Fibroblast of skin of right quadriceps (primary cell): ENCODE results near the gene CDR2L.
A peak's percentile ranks its signal among the peaks of the same experiment; 100 is the strongest.
"Not testable (repeated sequence)": the region's sequence is repeated elsewhere in the genome, so short reads cannot be mapped to it uniquely, and the experiment has no call there.

Experiments
- DNase-seq: peaks from one replicate; pipeline ENCODE4 v3.0.0-alpha.2; 2013

CDR2L gene

DNA sequence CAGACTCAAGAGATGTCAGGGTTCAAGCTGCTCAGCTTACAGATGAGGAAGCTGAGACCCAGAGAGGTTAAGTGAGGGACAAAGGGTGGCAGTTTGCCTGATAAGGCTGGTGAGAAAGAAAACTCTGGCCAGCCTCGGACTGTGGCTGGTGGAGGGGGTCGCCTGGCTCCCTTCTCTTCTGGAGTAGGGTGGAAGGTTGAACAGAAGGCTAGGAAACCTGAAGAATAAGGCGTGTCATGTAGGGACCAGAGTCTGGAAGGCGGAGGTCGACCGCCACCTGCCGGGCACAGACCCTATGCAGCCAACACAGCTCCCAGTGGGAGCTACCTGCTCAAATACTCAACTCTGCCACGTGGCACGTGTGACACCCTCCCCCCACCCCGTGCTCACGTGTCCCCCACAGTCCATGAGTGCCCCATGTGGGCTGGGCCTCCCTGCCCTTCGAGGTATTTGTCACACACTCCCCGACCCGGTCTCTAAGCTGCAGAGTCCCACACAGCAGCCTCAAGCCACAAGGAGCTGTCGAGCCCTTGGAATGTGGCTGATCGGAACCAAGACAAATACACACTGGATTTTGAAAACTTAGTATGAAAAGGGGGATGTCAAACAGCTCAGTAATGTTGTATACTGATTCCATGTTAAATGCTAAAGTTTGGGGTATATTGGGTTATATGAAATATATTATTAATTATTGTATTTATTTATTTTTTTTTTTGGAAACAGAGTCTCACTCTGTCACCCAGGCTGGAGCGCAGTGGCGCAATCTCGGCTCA lies 26.7 kb upstream of the CDR2L start:
- DNase-seq: peak; percentile 44

DNA sequence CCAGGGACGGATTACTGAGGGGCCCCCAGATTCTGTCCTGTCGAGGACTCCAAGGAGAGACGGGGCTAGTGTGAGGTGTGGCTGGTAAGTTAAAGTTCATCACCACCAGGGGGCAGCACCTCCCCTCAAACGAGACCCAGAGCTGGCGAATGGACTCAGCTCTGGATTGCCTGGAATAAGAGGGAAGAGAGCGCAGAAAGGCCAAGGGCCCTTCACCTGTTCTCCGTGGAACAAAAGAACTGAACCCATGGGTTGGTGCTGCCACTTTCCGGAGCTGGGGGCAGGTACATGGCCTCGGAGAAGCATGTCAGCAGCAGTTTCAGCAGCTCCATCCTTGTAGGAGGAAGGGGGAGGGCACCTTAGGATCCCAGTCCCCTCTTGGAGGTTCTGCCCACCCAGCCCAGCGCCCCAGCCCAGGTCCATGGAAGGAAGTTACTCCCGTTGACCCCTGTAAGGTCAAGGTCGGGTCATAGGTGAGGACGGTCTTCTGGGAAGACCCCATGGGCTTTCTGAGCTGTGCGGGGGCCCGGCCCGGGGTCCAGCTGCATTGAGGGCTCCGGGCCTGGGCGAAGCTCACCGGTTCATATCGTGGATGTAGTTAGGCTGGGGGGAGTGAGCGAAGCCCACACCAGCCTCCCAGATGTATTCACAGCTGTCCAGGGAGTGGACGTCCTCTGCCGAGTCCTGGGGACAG lies 25.6 kb upstream of the CDR2L start:
- peak; percentile 78 for DNase-seq

DNA sequence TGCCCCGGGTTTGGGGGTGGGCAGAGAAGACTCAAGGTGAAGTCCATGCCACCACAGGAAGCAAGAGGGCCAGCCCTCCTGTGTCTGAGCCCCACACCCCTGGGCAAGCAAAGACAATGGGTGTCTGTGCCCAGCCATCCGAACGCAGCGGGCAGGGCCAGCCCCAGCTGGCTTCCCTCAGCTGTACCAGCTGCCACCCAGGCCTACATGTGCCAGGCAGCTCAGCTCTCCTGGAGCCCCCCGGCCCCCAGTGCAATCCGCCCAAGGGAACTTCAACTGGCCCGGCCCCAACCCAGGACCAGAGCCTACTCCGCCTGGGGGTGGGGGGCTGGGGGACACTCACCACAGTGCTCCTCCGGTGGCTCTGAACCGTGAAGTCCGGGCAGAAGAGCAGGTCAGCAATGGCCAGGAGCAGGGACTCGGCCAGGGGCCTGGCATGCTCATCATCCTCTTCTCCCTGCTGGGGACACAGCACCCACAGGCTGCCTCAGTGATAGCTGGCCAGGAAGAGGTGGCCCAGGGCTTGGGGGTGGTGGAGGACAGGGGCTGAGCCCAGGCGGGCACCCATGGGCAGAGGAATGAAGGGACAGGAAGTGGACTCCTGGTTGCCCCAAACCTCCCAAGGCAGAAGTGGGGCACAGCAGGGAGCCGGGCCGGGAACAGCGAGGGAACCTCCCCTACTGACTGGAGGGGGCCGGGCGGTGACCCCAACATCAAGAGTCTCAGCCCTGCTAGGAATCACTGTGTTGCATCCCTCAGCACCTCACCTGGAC lies 24.6 kb upstream of the CDR2L start:
- DNase-seq: no peak

DNA sequence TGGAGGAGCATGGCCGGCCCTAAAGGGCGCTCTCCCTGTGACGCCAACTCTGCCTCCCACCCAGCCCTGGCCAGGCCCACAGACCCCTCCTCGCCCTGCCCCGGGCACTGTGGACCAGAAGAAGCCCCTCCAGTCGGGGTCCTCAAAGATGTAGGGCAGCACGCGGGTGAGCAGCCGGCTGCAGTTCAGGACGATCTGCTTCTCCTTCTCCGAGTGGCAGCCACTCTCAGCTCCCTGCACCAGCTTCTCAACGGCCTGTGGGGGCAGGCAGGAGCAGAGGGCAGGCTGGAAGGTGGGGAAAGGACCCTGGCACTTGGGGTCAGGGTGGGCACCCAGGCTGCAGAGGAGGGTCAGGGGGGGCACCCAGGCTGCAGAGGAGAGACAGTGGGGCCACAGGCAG lies 23.8 kb upstream of the CDR2L start:
- DNase-seq: no peak

DNA sequence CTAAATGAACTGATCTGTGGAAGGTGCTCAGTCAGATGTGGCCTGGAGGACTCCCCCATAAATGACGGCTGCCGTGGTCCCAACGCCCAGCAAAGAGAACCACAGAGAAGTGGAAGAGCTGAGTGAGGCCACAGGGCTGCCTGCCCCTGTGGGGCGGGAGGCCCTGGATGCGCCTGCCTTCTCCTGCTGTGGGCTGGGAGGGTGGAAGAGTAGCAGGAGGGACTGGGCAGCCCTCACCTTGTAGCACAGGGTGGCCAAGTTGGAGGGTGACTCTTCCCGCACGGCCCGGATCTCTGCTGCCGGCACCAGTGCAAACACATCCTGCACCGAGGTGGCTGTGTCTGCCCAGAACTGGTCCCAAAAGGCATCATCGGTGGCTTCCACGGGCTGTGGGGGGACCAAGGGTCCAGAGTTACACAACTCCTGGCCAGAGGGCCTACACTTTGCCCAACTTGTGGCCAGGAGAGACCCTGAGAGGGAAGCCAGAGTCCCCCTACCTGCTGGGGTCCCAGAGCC lies 23.1 kb upstream of the CDR2L start:
- DNase-seq: no peak

DNA sequence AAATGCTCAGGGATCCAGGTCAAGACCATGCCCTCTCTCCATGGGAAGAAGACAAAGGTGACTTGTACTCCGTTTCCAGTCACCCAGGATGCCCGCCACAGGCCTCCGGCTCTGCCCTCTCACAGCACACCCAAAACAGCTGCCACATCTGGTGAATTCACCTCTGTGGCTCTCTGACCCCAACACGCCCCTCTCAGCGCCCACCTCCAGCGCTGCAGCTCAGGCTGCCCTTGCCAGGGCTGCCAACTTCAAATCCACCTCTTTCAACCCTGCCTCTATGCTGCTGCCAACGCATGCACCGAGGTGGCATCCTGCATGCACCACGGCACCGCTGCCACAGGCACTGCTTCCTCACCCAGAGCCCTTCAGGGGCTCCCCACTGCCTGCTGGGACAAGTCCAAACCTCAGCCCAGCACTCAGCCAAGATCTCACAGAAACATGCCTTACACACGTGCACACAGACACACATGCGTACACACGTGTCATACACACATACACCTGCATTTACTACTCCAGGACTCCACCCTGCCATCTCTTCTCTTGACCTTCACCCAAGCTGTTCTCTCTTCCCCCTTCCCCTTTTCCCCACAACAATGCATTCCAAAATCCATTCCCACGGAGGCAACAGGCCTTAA lies 22.3 kb upstream of the CDR2L start:
- DNase-seq: no peak

DNA sequence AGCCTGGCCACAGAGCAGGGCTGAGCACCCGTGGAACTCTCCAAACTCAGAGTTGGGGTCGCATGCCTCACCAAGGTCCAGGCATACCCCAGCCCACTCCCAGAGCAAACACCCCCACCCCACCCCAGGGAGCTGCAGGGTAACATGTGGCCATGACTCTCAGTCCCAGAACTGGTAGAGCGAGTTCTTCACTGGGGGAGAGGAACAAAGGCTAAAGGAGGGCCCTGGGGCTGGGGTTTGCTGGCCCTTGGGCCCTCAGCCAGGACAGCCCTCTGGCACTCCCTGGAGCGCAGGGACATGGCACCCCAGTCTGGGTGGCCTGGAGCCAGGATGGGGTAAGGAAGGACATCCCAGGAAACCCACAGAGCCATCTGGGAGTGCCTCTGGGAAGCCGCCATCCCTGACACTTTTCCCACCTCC lies 19.1 kb upstream of the CDR2L start:
- DNase-seq: no peak

DNA sequence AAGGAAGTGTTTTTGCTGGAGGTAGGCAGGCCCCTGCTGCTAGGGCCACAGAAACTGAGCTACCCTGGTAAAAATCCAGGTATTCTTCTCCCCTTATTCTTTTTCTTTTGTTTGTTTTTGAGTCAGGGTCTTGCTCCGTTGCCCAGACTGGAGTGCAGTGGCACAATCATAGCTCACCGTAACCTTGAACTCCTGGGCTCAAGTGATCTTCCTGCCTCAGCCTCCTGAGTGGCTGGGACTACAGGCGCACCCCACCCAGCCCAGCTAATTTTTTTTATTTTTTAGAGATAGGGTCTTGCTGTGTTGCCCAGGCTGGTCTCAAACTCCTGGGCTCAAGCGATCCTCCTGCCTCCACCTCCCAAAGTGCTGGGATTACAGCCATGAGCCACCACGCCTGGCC lies 17.9 kb upstream of the CDR2L start:
- DNase-seq: not testable (repeated sequence)

DNA sequence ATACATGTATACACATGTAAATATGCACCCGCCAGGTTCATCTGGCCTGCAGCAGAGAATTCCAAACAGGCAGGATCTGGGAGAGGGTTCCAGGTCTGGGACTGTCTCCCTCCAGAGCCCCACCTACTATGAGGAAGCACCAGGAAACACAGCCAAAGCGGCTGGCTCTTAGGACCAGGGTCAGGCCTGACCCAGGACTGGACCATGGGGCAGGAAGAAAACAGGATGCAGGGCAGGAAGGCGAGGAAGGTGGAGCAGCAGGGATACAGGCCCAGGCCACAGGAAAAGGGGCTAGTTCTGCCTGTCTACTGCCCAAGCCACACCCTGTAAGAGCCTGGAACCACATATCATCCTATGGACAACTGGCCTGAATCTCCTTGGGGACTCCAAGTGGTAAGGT lies 17.0 kb upstream of the CDR2L start:
- DNase-seq: no peak

DNA sequence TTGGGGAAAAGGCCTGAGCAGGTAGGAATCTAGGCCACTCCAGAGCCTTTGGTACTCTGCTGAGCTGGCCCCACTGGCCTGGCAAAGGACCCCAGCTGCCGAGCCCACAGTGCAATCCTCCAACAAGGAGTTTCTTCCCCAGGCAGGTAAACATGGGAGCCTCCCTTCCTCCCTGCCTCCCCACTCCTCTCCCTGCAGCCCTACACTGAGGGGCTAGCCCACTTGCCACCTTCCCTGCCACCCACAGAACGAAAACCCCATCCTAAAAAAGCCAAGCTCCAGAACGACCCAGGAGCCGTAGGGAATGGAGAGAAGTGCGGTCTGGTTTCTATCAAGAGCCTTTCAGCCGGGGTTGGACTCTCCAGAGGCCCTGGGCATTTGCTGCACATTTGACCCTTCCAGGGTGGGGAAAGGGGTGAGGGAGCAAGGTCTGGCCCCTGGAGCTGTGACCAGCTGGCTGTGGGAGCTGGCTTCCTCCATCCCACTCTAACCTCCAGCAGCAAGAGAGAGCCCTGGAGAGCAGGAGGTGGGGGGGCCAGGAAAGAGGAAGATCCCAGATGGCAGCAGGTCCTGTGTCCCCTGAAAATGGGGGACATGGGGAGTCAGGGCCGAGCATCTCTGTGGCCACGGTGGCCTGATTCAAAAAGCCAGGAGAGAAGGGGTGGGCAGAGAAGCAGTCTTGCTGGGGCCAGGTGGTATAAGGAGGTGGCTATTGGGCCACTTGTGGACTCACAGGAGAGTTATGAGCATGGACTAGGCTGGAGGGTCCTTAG lies 16.2 kb upstream of the CDR2L start:
- no peak for DNase-seq

DNA sequence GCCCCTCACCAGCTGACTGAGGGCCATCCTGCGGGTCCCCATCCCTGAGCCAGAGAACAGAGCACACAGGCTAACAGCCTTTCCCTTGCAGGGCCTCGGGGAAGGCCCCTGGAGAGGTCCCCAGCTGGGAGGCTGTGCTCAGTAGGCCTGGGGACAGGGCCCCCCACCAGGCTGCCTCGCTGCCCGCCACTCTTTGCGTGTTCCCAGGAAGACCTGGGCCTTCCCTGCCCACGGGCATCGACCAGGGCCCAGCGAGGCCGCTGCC lies 15.7 kb upstream of the CDR2L start:
- DNase-seq: no peak

DNA sequence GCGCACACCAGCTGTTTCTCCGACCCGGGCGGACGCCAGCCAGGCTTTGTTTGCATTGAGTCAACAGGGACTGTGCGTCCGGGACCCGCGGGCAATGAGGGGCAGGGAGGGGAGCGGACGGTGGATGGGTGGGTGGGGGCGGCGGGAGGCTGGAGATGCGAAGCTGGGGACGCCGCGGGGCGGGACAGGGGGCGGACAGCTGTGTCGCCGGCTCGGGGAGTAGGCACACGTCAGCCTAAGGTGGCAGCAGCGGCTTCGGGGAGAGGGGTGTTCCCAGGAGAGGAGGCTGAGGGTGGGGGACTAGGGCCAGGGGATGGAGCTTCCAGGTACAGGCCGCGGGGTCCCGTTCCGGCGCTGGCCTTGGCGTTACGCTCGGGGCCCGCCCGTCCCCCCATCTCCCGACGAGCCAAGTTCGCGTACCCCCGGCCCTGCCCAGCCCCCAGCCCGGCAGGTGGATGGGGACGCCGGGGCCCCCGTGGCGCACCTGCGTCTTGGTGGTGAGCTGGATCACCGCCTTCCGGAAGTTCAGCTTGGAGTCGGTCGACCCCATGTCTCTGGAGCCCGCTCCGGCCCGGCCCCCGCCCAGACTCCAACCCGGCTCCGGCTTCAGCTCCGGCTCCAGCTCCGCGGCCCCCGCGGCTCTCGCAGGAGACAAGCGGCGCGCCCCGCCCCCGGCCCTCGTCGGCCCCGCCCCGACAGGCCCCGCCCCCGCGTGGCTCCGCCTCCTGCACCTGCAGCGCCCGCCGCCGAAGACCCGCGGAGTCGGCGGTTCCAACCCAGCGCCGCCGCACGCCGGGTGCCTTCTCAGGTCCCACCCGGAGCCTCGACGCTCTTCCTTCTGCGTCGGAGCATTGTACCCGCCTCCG lies 15.1 kb upstream of the CDR2L start, which contains the start of gene HID1:
TSS of gene HID1 (minus strand) at position 653 of the 866 bp plus-strand sequence. CDS start at position 550, 103 bp downstream.
- no peak for DNase-seq

DNA sequence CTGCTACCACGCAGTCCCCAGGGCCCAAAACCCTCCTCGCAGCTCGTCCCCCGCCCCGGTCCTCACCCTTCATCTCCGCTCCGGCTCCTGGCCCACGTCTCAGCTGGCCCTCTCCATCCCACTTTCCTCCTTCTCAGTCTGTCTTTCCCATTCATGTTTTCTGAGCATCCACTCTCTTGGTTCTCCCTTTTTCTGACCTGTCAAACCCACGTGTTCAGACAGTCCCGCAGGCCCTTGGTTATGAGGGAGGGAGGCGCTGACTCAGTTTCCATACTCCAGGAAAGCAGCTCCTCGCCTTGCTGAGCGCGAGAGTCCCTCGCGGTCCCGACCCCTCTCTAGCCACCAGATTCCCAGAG lies 14.5 kb upstream of the CDR2L start:
- no peak for DNase-seq

DNA sequence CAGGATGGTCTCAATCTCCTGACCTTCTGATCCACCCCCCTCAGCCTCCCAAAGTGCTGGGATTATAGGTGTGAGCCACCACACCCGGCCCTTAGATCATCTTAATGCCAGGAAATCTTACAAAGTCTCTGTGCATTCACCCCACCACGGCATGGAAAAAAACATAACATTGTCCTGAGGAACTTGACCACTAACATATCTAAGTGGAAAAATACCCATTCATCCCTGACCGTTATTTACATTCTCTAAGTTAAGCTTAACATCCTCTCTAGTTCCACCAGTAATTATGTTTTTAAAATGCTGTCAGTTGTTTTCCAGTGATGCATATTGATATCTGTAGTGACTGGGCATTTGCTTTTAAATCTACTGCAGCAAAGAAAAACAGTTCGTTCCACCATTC lies 11.5 kb upstream of the CDR2L start:
- no peak for DNase-seq

DNA sequence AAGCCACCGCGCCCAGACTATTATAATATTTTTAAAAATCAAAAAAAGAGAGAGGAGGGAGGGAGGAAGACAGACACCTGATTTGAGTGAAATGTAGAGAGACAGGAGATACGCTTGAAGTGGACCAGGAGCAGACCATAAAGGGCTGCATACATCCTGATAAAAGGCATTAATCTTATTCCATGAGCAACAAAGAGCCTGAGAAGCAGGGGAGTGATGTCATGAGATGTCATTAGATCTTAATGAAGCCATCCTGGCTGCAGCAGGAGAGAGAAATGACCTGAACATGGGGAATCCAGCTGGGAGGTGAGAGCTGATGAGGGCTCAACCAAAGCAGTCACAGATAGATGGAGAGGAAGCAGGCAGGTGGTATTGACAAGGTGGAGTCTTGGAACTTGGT lies 9.6 kb upstream of the CDR2L start:
- DNase-seq: no peak

DNA sequence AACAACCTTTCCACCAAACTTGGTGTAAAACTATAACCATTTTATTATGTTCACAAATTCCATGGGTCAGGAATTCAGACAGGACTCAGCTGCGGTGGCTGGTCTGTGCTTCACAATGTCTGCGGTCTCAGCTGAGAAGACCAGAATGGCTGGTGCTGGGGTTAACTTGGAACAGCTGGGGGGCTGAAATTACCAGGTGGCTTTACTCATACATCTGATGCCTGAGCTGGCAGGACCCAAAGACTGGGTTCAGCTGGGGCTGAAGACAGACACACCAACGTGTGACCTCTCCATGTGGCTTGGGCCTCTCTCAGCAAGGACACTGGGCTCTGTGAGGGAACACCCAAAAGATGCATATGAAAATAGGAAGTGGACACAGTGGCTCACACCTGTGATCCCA lies 9.2 kb upstream of the CDR2L start:
- DNase-seq: no peak

DNA sequence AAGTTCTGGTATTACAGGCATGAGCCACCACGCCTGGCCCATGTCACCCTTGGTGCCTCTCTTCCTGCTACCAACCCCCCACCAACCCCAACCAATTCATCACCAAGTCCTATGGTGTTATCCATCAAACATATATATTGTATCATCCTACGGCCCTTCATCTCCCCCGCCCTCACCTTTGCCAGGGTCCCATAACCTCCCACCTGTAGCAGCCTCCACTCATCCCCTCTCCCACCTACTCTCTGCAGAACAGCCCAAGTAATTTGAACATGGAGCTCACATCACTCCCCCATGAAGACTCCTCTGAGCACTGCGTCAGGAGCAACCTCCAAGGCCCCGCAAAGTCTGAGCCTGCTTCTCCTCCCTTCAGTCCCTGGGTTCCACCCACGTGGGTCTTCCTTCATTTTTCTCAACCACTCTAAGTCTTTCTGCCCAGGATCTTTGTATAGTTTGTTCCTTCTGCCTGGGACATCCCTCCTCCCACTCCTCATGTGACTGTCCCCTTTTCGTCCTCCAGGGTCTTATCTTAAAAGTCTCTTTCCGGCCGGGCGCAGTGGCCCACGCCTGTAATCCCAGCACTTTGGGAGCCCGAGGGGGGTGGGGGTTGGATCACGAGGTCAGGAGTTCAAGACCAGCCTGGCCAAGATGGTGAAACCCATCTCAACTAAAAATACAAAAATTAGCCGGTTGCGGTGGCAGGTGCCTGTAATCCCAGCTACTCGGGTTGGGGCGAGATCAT lies 7.9 kb upstream of the CDR2L start:
- DNase-seq: no peak

DNA sequence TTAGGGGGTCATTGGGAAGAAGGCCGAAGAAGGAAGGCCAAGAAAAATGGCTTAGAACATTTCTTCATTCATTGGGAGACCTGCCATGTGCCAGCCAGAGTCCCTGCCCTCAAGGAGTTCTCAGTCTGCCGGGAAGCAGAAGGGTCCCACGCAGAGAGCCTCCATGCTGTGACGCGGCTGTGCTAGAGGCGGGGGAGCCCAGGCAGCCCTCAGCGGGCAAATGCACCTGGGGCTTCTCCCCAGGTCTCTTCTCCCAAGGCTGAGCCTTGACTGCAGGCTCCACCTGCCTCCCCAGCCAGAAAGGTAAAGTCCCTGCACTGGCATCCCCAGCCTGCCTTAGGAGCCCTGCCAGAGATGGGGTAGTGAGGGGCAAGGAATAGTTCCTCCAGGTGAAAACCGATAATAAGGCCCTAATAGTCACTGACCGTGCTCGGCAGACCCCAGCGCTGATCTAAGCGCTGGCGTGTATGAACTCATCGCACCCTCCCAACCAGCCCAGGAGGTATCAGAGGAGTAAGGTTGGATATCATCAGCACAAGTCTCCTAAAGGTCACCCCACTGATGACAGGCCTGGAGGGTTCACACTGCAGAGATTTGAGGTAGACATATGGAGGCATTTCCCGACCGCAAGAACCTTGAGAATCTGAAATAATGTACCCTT lies 6.0 kb upstream of the CDR2L start:
- no peak for DNase-seq

DNA sequence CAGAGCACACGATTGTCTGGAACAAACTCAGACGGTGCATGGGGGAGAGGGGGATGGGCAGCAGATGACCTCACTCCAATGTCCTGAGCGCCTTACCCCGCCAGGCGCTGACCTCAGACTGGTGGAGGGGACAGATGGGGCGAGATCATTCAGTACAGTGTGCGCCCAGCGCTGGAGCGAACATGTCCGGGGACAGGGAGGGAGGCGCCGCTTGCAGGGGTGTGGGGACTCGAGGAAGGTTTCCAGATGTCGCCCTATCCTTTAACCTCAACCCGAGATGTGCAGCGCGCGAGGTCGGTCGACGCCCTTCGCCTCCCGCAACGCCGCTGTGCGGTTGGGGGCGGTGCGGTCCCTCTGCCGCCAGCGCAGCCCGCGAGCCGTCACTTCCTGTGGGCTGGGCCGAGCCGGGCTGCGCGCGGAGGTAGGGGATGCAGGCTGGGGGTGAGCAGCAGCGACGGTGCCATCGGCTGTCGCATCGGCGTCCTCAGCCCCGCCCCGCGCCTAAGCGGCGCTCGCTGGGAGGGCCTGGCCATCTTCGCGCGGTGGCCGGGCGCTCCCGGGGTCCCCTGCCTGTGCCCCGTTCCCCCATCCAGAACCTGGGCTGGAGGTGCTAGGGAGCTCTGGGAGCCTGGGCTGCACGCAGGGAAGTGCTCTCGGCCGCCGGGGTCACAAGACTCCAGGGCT lies 5.3 kb upstream of the CDR2L start:
- DNase-seq: peak; percentile 49
